Measurements from ENCODE around the gene IL3. TPM values are rescaled to one million over a fixed set of nuclear protein-coding genes. Genes with fewer than 3 reads are reported as not detected.

IL3 gene
- total and polyA plus RNA-seq, 2 of the 4 experiments (the other 2 are of a cell fraction): not detected

- H2BK20ac ChIP-seq (ENCODE audit: low read depth, low read length): no peak overlapping the region
- H3K27me3 ChIP-seq (ENCODE audit: control insufficient read depth, insufficient read depth, low read length): no peaks in the 10 kb centered on the region
- H4K91ac ChIP-seq (ENCODE audit: insufficient read depth, low read depth, low read length): no peak overlapping the region
- no peak overlapping the region for H3K14ac ChIP-seq (replicated peaks; ENCODE audit: low read depth, low read length)
- DNase-seq: no peak
- H2BK5ac ChIP-seq (ENCODE audit: low read depth, low read length, poor library complexity, severe bottlenecking): no peak overlapping the region
- H2AK9ac ChIP-seq (replicated peaks; ENCODE audit: low read depth, low read length, poor library complexity): peak overlapping the region; percentile 71
- no peaks in the 10 kb centered on the region for H3K79me1 ChIP-seq (ENCODE audit: low read depth in 1 of 2, low read length in 2 of 2)
- ChIA-PET CTCF (interaction anchor here (0.6 kb wide), 1 partner anchor 11 kb away, joined by 3 read pairs; no protein-coding TSS in a partner anchor), POLR2A (ENCODE audit: unreplicated experiment) (no interaction called here)
- H4K5ac ChIP-seq (ENCODE audit: low read depth, low read length): no peak overlapping the region
- no peak overlapping the region for H2BK15ac ChIP-seq (ENCODE audit: low read depth, low read length)
- H2BK120ac ChIP-seq (ENCODE audit: low read depth, low read length): no peak overlapping the region
- H3K9ac ChIP-seq (ENCODE audit: low read depth, low read length): no peak overlapping the region
- no peak overlapping the region for H3K18ac ChIP-seq (ENCODE audit: low read depth, low read length)
- no peak overlapping the region for H2AFZ ChIP-seq (replicated peaks; ENCODE audit: low read length, poor library complexity)
- 80% methylated on average over 1 of the region's 3 CpGs; no CpG with 5 or more reads in 1 of the 2 experiments for WGBS, 2 experiments (ENCODE audit: extremely low coverage in 2 of 2, insufficient read length in 1 of 2)
- H3K56ac ChIP-seq (ENCODE audit: extremely low read depth, insufficient read depth, low read length): no peak overlapping the region
- in situ Hi-C loops (cut with MboI; ENCODE audit: low sequenced_read_pairs) (loop anchor here (25.0 kb wide), 1 partner anchor 406 kb away; the partner anchor contains the start of gene IRF1), dilution Hi-C loops (cut with HindIII; ENCODE audit: low sequenced_read_pairs, unreplicated experiment) (no loop called here), intact Hi-C loops (cut with micrococcal nuclease) (no loop called here)
- TF ChIP-seq USF2 (IDR thresholded peaks at IDR 0.05; ENCODE audit: low read depth, low read length) (no peak), FOS (IDR thresholded peaks at IDR 0.05; ENCODE audit: low read depth, low read length) (no peak), SMC3 (IDR thresholded peaks at IDR 0.05; ENCODE audit: low read depth, low read length) (no peak), NFE2L2 (IDR thresholded peaks at IDR 0.05; ENCODE audit: low read depth, low read length) (no peak), MAFK (IDR thresholded peaks at IDR 0.05; ENCODE audit: low read depth, low read length) (no peak), MXI1 (IDR thresholded peaks at IDR 0.05; ENCODE audit: borderline replicate concordance, low read depth, low read length) (no peak)
- no peak overlapping the region for H2AK5ac ChIP-seq (ENCODE audit: low read depth, low read length)
- H4K20me1 ChIP-seq (ENCODE audit: insufficient read depth, low read length): no peaks in the 10 kb centered on the region
- H3K36me3 ChIP-seq (ENCODE audit: control insufficient read depth, insufficient read depth, low read length): no peaks in the 10 kb centered on the region
- no peak overlapping the region for H3K4me3 ChIP-seq (ENCODE audit: insufficient read depth, low read depth, low read length)
- no peak overlapping the region for H3K27ac ChIP-seq (ENCODE audit: insufficient read depth, low read length)
- no peak overlapping the region for H3K23ac ChIP-seq (ENCODE audit: low read depth, low read length)
- no peak for ATAC-seq (ENCODE audit: low read depth)
- no peak overlapping the region for H4K8ac ChIP-seq (ENCODE audit: low read depth in 2 of 2, low read length in 2 of 2)
- H3K4me1 ChIP-seq (ENCODE audit: control insufficient read depth, insufficient read depth, low read length): peaks cover 14% of the 10 kb centered on the region
- H3K9me3 ChIP-seq (ENCODE audit: control insufficient read depth, insufficient read depth, low read length): no peaks in the 10 kb centered on the region
- no peak overlapping the region for H3K4ac ChIP-seq (ENCODE audit: low read depth, low read length)
- no TSS peak for BruUV-seq (replicated peaks)
- H3K4me2 ChIP-seq (ENCODE audit: low read depth, low read length): no peak overlapping the region
- peaks cover 14% of the 10 kb centered on the region for H3K9me1 ChIP-seq (ENCODE audit: insufficient read depth, low read length)
Observed at GRCh38 chr5:132081458-132081857, 21.0 kb downstream of the IL3 start.
